ENCODE data around the gene SOX8. TPM values are rescaled to one million over a fixed set of nuclear protein-coding genes. Genes with fewer than 3 reads are reported as not detected.

SOX8 gene
- total RNA-seq, 1 experiment from 2014 or later, result 1.4 TPM

DNA sequence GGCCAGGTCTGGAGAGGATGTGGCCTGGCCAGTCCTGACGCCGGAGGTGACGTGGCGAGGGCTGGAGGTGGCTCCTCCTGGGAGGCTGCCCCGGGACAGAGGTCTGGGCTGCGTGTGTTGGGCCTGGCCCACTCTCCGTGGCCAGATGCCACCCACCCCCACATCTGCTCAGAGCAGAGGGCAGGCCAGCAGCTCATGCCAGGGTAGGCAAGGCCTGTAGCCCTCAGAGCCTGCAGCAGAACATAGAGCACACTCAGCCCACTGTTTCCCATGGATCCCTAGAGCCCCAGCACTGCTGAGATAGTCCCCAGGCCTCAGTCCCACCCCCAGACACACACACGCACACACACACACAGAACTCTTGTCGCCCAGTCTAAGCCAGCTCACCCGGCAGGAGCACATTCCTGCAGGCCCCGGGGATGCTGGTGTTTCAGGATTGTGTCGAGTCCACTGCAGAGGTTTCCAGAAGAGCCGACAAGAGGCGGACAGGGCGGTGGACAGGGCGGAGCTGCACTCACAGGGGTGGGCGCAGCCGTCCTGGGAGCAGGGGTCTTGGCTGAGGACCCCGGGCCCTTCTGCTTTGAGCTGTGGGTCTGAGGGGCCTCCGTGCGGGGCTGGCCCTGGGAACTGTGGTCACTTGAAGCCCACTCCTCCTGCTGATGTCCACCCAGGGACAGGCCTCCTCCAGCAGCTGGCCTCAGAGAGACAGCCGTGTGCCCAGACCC, 33.4 kb downstream of the SOX8 start:
- ChIA-PET POLR2A (ENCODE audit: low non-redundant PET) (no interaction called here), CTCF (no interaction called here)
- intact Hi-C loops (cut with micrococcal nuclease; ENCODE audit: unreplicated experiment), result no loop called here
- BruUV-seq (replicated peaks), result no TSS peak
- DNase-seq (ENCODE audit: low spot score), result peak; percentile 52
- no peak overlapping the region for H3K27ac ChIP-seq (ENCODE audit: low read depth, low read length, poor library complexity, severe bottlenecking)
- H3K4me3 ChIP-seq (ENCODE audit: low read depth, low read length, poor library complexity, severe bottlenecking), result no peak overlapping the region
- no peaks in the 10 kb centered on the region for H3K27me3 ChIP-seq (replicated peaks; ENCODE audit: insufficient read depth, low read depth, low read length, poor library complexity)
- H3K9me3 ChIP-seq (ENCODE audit: low read depth, low read length, poor library complexity, severe bottlenecking), result no peaks in the 10 kb centered on the region
- no peak for TF ChIP-seq EZH2 (IDR thresholded peaks at IDR 0.05; ENCODE audit: borderline replicate concordance, low read depth, low read length, poor library complexity, severe bottlenecking)
- TF ChIP-seq, protein P1, sequence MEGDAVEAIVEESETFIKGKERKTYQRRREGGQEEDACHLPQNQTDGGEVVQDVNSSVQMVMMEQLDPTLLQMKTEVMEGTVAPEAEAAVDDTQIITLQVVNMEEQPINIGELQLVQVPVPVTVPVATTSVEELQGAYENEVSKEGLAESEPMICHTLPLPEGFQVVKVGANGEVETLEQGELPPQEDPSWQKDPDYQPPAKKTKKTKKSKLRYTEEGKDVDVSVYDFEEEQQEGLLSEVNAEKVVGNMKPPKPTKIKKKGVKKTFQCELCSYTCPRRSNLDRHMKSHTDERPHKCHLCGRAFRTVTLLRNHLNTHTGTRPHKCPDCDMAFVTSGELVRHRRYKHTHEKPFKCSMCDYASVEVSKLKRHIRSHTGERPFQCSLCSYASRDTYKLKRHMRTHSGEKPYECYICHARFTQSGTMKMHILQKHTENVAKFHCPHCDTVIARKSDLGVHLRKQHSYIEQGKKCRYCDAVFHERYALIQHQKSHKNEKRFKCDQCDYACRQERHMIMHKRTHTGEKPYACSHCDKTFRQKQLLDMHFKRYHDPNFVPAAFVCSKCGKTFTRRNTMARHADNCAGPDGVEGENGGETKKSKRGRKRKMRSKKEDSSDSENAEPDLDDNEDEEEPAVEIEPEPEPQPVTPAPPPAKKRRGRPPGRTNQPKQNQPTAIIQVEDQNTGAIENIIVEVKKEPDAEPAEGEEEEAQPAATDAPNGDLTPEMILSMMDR (conservative IDR thresholded peaks at IDR 0.05; ENCODE audit: low read depth, low read length), result no peak
- H3K4me1 ChIP-seq (ENCODE audit: insufficient read depth, low read length, poor library complexity, severe bottlenecking), result peaks cover 26% of the 10 kb centered on the region
- no peaks in the 10 kb centered on the region for H3K36me3 ChIP-seq (ENCODE audit: insufficient read depth, low read length, poor library complexity, severe bottlenecking)

DNA sequence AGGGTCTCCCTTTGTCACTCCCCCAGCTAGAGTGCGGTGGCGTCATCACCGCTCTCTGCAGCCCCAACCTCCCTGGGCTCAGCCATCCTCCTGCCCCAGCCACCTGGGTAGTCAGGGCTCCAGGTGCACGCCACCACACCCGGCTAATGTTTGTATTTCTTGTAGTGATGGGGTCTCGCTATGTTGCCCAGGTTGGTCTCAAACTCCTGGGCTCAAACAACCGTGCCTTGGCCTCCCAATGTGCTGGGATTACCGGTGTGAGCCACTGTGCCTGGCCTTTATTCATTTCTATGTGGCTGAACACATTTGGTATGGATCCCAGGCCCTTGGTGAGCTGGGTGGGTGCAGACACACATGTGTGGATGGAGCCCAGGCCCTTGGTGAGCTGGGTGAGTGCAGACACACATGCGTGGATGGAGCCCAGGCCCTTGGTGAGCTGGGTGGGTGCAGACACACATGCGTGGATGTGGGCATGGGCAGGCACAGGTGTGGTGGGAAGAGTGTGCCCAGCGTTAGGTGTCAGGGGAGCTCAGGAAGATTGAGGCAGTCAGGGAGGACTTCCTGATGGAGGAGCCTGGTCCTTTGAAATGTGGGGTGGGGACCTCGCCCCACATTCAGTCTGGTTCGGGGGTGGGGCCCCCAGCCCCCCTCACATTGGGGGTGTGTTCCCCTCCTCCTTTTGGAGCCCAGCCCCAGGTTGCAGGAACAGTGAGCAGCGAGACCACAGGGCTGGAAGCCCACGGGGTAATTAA, 37.1 kb downstream of the SOX8 start:
- BruUV-seq (replicated peaks), result no TSS peak
- peak overlapping the region; percentile 16 for H3K4me3 ChIP-seq (ENCODE audit: low read depth, low read length, poor library complexity, severe bottlenecking)
- H3K36me3 ChIP-seq (ENCODE audit: insufficient read depth, low read length, poor library complexity, severe bottlenecking), result no peaks in the 10 kb centered on the region
- intact Hi-C loops (cut with micrococcal nuclease; ENCODE audit: unreplicated experiment), result no loop called here
- H3K9me3 ChIP-seq (ENCODE audit: low read depth, low read length, poor library complexity, severe bottlenecking), result no peaks in the 10 kb centered on the region
- H3K27me3 ChIP-seq (replicated peaks; ENCODE audit: insufficient read depth, low read depth, low read length, poor library complexity), result no peaks in the 10 kb centered on the region
- TF ChIP-seq, protein P1 (conservative IDR thresholded peaks at IDR 0.05; ENCODE audit: low read depth, low read length), result no peak
- TF ChIP-seq EZH2 (IDR thresholded peaks at IDR 0.05; ENCODE audit: borderline replicate concordance, low read depth, low read length, poor library complexity, severe bottlenecking), result no peak
- ChIA-PET CTCF (no interaction called here), POLR2A (ENCODE audit: low non-redundant PET) (no interaction called here)
- peak overlapping the region; percentile 78 for H3K27ac ChIP-seq (ENCODE audit: low read depth, low read length, poor library complexity, severe bottlenecking)
- DNase-seq (ENCODE audit: low spot score), result no peak
- peaks cover 31% of the 10 kb centered on the region for H3K4me1 ChIP-seq (ENCODE audit: insufficient read depth, low read length, poor library complexity, severe bottlenecking)

DNA sequence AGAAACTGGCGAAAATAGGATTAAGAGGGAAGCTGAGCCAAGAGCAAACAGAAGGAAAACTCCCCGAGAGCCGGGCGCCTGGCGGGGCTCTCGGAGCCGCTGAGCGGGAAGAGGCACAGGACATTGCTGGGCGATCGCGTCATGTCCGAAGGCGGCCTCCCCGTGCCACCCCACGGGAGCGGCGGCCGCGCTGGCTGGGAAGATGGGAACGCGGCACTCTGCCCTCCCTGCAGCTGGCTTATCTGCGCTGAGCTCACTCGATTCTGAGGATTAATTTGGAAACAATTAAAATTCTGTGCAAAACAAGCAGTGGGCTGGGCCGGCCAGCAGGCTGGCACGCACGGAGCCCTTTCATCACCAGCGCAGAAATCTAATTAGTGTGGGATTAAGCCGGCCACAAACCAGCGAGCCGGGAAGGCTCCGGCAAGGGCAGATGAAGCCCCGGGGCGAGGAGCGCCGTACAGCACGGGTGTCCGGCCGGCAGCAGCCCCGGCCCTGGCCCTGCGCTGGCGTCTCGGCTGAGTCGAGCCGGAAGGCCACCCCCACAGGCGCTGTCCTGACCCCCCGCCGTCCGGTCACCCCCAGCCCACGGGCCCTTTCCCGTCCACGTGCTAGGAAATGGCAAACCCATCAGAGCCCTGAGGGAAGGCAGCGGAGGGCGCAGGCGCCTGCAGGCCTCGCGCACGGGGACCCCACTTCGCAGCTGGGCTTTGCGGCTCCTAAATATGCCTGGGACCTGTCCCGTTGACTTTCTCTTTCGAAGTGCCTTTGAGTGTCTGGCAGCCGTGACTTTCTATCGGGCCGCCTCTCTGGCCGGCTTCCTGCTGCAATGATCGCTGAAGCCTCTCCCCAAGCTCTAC, 37.9 kb downstream of the SOX8 start:
- peaks cover 31% of the 10 kb centered on the region for H3K4me1 ChIP-seq (ENCODE audit: insufficient read depth, low read length, poor library complexity, severe bottlenecking)
- ChIA-PET CTCF (no interaction called here), POLR2A (ENCODE audit: low non-redundant PET) (no interaction called here)
- peak overlapping the region; percentile 16 for H3K4me3 ChIP-seq (ENCODE audit: low read depth, low read length, poor library complexity, severe bottlenecking)
- H3K27ac ChIP-seq (ENCODE audit: low read depth, low read length, poor library complexity, severe bottlenecking), result peak overlapping the region; percentile 78
- H3K9me3 ChIP-seq (ENCODE audit: low read depth, low read length, poor library complexity, severe bottlenecking), result no peaks in the 10 kb centered on the region
- no peaks in the 10 kb centered on the region for H3K27me3 ChIP-seq (replicated peaks; ENCODE audit: insufficient read depth, low read depth, low read length, poor library complexity)
- TF ChIP-seq, protein P1 (conservative IDR thresholded peaks at IDR 0.05; ENCODE audit: low read depth, low read length), result no peak
- no peak for TF ChIP-seq EZH2 (IDR thresholded peaks at IDR 0.05; ENCODE audit: borderline replicate concordance, low read depth, low read length, poor library complexity, severe bottlenecking)
- H3K36me3 ChIP-seq (ENCODE audit: insufficient read depth, low read length, poor library complexity, severe bottlenecking), result no peaks in the 10 kb centered on the region
- BruUV-seq (replicated peaks), result no TSS peak
- DNase-seq (ENCODE audit: low spot score), result peak; percentile 82
- intact Hi-C loops (cut with micrococcal nuclease; ENCODE audit: unreplicated experiment), result no loop called here
